ENCODE data around the gene AMER1.

The AMER1 gene

DNA sequence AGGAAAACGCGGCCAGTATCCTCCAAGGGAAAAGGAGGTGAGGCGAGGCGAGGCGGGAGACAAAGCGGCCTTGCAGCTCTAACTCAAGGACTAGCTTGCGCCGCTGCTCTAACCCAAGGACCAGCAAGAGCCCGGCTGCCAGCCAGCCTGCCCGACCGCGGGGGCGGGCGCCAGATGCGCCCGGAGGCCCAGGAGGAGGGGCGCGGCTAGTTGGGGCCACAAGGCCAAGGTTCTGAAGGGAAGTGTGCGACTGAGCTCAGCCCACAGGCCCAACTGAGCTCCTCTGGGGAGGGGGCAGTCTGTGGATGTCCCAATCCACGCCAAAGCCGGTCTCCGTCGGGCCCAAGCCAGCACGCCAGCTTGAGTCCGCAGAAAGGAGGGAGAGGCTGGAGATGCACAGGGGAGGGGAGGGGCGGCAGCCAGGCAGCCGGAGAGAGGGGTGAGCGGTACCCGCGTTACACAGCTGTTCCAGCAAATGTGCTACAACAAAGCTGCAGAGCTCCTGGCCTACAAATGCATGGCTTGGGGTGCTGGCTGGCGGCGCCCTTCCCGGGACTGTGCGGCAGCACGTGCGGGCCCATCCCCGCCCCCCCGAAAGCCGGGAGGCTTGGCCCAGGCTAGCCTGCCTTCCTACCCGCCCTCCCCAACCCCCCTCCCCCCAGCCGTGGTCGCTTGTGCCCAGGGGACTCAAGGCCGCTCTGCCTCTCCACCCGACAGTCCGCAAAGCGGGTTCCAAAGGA is 637 bp downstream of the AMER1 start:
- peak overlapping the region; percentile 73 for H3K4me3 ChIP-seq (ENCODE audit: low read depth, low read length)
- no peak for TF ChIP-seq CTCF (IDR thresholded peaks at IDR 0.05; ENCODE audit: borderline replicate concordance, insufficient read depth, low read depth, low read length)

GRCh38 chrX:64204252-64204651 is 1.3 kb downstream of the AMER1 start:
- TF ChIP-seq CTCF (IDR thresholded peaks at IDR 0.05; ENCODE audit: borderline replicate concordance, insufficient read depth, low read depth, low read length), result no peak
- peak overlapping the region; percentile 73 for H3K4me3 ChIP-seq (ENCODE audit: low read depth, low read length)

- no peak for TF ChIP-seq CTCF (IDR thresholded peaks at IDR 0.05; ENCODE audit: borderline replicate concordance, insufficient read depth, low read depth, low read length)
Measured at GRCh38 chrX:64202808-64203325, 2.6 kb downstream of the AMER1 start.

GRCh38 chrX:64198036-64198435 is 7.5 kb downstream of the AMER1 start:
- no peak for TF ChIP-seq CTCF (IDR thresholded peaks at IDR 0.05; ENCODE audit: borderline replicate concordance, insufficient read depth, low read depth, low read length)

More at GRCh38 chrX:64202808-64203325, 2.6 kb downstream of the AMER1 start:
- no peak overlapping the region for H3K4me3 ChIP-seq (ENCODE audit: low read depth, low read length)

DNA sequence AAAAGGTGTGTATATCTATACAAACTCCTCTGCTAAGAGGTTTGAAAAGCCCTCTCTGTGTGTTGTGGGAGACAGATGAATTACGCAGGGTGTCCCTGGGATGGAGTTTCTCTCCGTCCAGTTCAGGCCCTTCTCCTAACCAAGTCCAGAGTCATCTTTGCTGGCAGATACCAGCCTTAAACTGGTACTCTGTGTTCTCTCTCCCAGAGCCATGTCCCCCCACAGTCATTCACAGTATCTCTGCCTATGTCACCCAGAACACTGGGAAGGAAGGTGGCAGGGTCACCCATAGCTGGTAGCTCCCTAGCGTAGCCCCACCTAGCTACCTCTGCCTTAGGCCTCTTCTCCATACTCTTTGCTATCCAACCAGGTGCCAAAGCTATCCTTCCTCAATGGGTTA is 8.9 kb downstream of the AMER1 start:
- no peak overlapping the region for H3K4me3 ChIP-seq (ENCODE audit: low read depth, low read length)
- TF ChIP-seq CTCF (IDR thresholded peaks at IDR 0.05; ENCODE audit: borderline replicate concordance, insufficient read depth, low read depth, low read length), result no peak

More at GRCh38 chrX:64198036-64198435, 7.5 kb downstream of the AMER1 start:
- no peak overlapping the region for H3K4me3 ChIP-seq (ENCODE audit: low read depth, low read length)

- no peak overlapping the region for H3K4me3 ChIP-seq (ENCODE audit: low read depth, low read length)
- no peak for TF ChIP-seq CTCF (IDR thresholded peaks at IDR 0.05; ENCODE audit: borderline replicate concordance, insufficient read depth, low read depth, low read length)
Measured at GRCh38 chrX:64195862-64196261, 9.6 kb downstream of the AMER1 start.

- no peak for TF ChIP-seq CTCF (IDR thresholded peaks at IDR 0.05; ENCODE audit: borderline replicate concordance, insufficient read depth, low read depth, low read length)
- no peak overlapping the region for H3K4me3 ChIP-seq (ENCODE audit: low read depth, low read length)
Measured at GRCh38 chrX:64192673-64193072, 12.8 kb downstream of the AMER1 start.

All from GM12875 (cell line).